ENCODE results near the gene AHNAK.
A peak's percentile ranks its signal among the peaks of the same experiment; 100 is the strongest.

AHNAK gene

GRCh38 chr11:62400281-62400680, 146.3 kb downstream of the AHNAK start:
- no peak for TF ChIP-seq CTCF (IDR thresholded peaks at IDR 0.05; ENCODE audit: extremely low read depth, missing control alignments)
- DNase-seq (ENCODE audit: low spot score): no peak

GRCh38 chr11:62399878-62400266, 146.7 kb downstream of the AHNAK start:
- no peak for DNase-seq (ENCODE audit: low spot score)
- TF ChIP-seq CTCF (IDR thresholded peaks at IDR 0.05; ENCODE audit: extremely low read depth, missing control alignments): no peak

DNA sequence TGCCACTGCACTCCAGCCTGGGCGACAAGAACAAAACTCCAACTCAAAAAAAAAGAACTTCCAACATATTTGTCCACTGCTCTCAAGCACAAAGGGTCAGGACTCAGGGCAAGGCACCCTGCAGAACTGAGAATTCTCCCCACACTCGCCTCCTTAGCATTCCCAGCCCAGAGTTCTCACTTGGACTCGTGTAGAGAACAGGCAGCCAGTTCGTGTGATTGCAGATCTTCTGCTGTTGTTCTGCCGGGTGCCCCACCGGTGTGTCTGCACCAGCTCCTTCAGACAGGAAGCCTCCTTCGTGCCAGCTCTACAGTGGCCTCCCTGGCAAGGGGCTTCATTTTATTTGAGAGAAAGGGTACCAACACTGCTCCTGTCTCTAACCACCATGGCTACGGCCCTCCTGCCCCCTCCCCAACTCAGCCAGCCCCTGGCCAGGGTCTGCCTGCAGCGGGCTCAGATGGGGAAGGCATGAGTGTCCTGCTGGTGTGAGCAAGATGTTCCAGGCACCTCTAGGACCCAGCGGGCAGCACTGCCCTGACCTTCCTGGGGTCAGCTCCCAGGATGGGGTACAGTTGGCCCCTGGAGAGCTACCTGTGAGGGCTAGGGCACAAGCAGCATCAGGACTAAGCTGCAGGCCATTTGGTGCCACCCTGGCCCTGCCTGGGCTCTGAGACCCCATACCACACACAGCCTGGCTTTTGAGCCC, 147.3 kb downstream of the AHNAK start:
- DNase-seq (ENCODE audit: low spot score): no peak
- no peak for TF ChIP-seq CTCF (IDR thresholded peaks at IDR 0.05; ENCODE audit: extremely low read depth, missing control alignments)

DNA sequence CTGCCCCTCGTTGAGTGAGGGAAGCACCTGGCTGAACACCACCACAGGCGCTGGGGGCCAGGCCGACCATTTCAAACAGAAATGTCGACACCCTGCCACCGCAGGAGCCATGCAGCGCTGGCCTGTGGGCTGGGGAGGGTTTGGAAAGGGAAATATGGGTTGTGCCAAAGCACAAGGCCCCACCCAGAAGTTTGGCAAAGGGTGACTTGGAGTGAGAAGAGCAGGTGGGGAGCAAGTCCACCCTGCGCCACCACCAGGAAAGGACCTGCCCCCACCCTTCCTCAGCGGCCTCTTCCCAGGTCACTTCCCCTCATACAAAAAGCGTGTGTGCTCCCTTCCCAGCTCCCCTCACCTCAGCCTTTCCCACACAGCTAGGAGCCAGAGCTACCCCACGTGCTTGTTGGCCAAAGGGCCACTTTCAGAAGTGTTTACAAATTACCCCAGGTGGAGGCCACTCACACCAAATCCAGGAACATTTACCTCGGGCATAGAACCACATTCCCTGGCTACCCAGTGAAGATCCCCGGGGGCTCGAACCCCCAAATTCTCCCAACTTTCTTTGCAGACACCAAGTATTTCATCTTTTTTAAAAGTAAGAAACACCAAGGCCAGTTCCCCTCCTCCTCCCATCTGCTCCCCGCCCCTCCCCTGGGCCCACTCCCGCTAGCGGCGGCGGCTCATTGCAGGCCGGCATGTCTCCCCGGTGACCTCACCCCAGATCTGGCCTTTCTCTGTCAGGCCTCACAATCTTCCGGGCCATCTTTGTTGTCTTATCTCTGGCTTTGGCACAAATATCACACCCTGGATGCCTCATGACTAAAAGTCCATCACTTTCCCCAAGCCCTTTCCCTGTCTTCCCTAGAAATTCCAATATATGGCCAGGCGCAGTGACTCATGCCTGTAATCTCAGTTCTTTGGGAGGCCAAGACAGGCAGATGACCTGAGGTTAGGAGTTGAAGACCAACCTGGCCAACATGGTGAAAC, 148.3 kb downstream of the AHNAK start:
- no peak for TF ChIP-seq CTCF (IDR thresholded peaks at IDR 0.05; ENCODE audit: extremely low read depth, missing control alignments)
- DNase-seq (ENCODE audit: low spot score): no peak

DNA sequence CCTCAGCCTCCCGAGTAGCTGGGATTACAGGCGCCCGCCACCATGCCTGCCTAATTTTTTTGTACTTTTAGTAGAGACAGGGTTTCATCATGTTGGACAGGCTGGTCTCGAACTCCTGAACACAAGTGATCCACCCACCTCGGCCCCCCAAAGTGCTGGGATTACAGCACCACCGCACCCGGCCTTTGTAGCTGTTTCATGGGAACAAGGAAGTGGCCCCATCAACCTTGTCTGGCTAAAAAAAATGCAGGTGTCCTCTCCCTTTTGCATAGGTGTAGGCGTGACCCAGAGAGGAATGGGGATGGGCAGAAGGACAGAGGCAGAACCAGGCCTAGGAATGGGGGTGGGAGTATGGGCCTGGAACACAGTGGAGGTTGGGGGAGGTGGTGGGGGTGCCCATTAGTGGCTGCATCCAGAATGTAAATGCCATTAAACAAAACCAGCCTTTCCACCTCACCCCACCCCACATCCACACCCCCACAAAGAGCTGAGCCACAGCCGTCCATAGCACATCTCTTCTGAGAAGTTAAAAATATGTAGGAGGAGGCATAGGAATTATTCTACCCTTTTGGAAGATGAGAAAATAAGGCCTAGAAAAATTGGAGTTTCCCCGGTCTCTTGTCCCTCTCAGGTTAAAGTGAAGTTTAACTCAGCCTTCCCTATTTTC, 150.6 kb downstream of the AHNAK start:
- TF ChIP-seq CTCF (IDR thresholded peaks at IDR 0.05; ENCODE audit: extremely low read depth, missing control alignments): no peak
- DNase-seq (ENCODE audit: low spot score): no peak

DNA sequence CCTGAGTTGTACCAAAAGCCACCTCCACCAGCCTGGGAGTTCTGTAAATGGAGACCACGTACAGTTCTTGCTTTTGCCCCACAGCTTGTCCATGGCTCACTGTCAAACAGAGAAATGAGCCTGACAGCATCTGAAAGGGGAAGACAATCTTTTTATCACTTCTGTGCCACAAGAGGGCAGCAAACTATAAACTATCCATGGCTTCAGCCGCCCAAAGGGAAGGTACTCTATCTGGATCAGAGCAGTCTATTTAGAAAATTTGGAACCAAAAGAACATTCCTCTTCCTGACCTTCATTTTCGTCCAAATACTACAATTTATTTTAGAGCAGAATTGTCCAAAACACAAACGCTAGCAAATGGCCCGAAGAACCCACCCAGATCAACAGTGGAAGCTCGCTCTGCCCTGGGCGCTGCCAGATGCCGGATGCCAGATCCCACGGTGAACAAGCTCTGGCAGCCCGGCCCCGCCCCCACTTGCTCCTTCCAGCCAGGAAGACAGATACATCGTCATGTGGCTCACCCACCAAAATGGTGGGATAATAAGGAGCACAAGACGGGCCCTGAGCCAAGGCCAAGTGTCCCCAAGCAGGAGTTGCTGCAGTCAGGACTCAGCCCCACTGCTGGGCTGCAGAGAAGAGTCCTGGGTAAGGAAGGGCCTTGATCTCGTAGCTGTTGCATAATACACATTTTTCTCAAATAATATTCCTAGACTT, 151.6 kb downstream of the AHNAK start:
- peak; percentile 80 for DNase-seq (ENCODE audit: low spot score)
- peak; percentile 57 for TF ChIP-seq CTCF (IDR thresholded peaks at IDR 0.05; ENCODE audit: extremely low read depth, missing control alignments)

All from GM20000 (cell line).